HCT116 (cell line): ENCODE data around the gene CRIP3. TPM values are rescaled to one million over a fixed set of nuclear protein-coding genes. Genes with fewer than 3 reads are reported as not detected.

Source experiments
- ATAC-seq: fragments of 200-7000 bp; cut with Tn5 transposase; 2 replicates; pipeline ENCODE4 v1.9.1; 2020; ENCODE audit warnings: mild to moderate bottlenecking, moderate library complexity
- BruUV-seq: library from RNA; stranded (reverse); fragments of 400-500 nt; replicated peaks from 2 replicates; lab custom pipeline; 2021; lab: Mats Ljungman, UMichigan
- CTCF ChIA-PET: fragments of 300-600 bp; sonication (Branson Sonifier 250); formaldehyde crosslinking; loops from one replicate; lab custom pipeline; 2021; ENCODE audit warnings: antibody characterized with exemption; lab: Charles Lee
- POLR2A ChIA-PET: fragments of 300-600, 350-600 bp; sonication (Branson Sonifier 250); formaldehyde crosslinking; loops from one replicate; lab custom pipeline; 2021; ENCODE audit warnings: antibody characterized with exemption; lab: Charles Lee
- RAD21 ChIA-PET, 2 experiments: fragments of 300-600 bp; sonication (Branson Sonifier 250); formaldehyde crosslinking; loops; one replicate each; lab custom pipeline; 2023; ENCODE audit warnings: low total read pairs in 2 of 2; ENCODE audit not compliant: uncharacterized antibody in 2 of 2, unreplicated experiment in 2 of 2, low non-redundant PET in 1 of 2; lab: Charles Lee
- DNase-seq: peaks from one replicate; pipeline ENCODE4 v3.0.0-alpha.2; 2010; ENCODE audit warnings: low read depth, low spot score
- H2AFZ ChIP-seq: fragments of 200-600 bp; shearing (Covaris generic), sonication (generic); 2 replicates; pipeline ENCODE4 v1.6.1; 2017; ENCODE audit warnings: low read depth, mixed run types, mixed read lengths, antibody characterized with exemption, low read length; ENCODE audit not compliant: poor library complexity, severe bottlenecking
- H3K27ac ChIP-seq: 2 replicates; pipeline ENCODE4 v1.5.1; 2012; ENCODE audit warnings: low read depth, low read length
- H3K27me3 ChIP-seq: fragments of 200-600 bp; sonication (generic); 2 replicates; pipeline ENCODE4 v1.6.1; 2016; ENCODE audit warnings: mixed run types, low read length, mixed read lengths; ENCODE audit not compliant: insufficient read depth
- H3K36me3 ChIP-seq, 2 experiments: fragments of 200-500 bp in 1 of 2; fragments of 200-600 bp in 1 of 2; sonication (Bioruptor generic) in 1 of 2; sonication (generic) in 1 of 2; 2 replicates each; pipeline versions ENCODE4 v1.5.1 to v1.6.1; 2014 to 2016; ENCODE audit warnings: low read length in 2 of 2, inconsistent platforms in 1 of 2, mixed read lengths in 1 of 2, mixed run types in 1 of 2; ENCODE audit not compliant: insufficient read depth in 2 of 2, control insufficient read depth in 1 of 2
- H3K4me1 ChIP-seq, 2 experiments: fragments of 200-600 bp in 1 of 2; sonication (generic) in 1 of 2; 2 replicates each; pipeline versions ENCODE4 v1.5.1 to v1.6.1; 2012 to 2017; ENCODE audit warnings: low read length in 2 of 2, inconsistent platforms in 1 of 2, mild to moderate bottlenecking in 1 of 2, mixed read lengths in 1 of 2, mixed run types in 1 of 2, moderate library complexity in 1 of 2; ENCODE audit not compliant: insufficient read depth in 2 of 2, control insufficient read depth in 1 of 2
- H3K4me2 ChIP-seq: fragments of 200-600 bp; sonication (generic); 2 replicates; pipeline ENCODE4 v1.6.1; 2017; ENCODE audit warnings: mixed run types, low read length, mixed read lengths
- H3K4me3 ChIP-seq, 2 experiments: fragments of 200-600 bp in 1 of 2; sonication (generic) in 1 of 2; replicated peaks in 1 of 2; 2 replicates each; pipeline ENCODE4 v1.5.1; 2011 to 2016; ENCODE audit warnings: low read length in 2 of 2, control low read depth in 1 of 2, low read depth in 1 of 2, mild to moderate bottlenecking in 1 of 2, mixed read lengths in 1 of 2, mixed run types in 1 of 2
- H3K79me2 ChIP-seq: fragments of 200-600 bp; sonication (generic); 2 replicates; pipeline ENCODE4 v1.6.1; 2017; ENCODE audit warnings: mild to moderate bottlenecking, mixed run types, low read length, moderate library complexity, mixed read lengths; ENCODE audit not compliant: insufficient read depth
- H3K9ac ChIP-seq: fragments of 200-600 bp; sonication (generic); 2 replicates; pipeline ENCODE4 v1.6.1; 2016; ENCODE audit warnings: low read length, mixed read lengths
- H3K9me2 ChIP-seq: fragments of 200-600 bp; sonication (generic), shearing (Covaris generic); 2 replicates; pipeline ENCODE4 v1.6.1; 2017; ENCODE audit warnings: mixed run types, mild to moderate bottlenecking, moderate library complexity; ENCODE audit not compliant: insufficient read depth
- H3K9me3 ChIP-seq, 2 experiments: fragments of 200-500 bp in 1 of 2; fragments of 200-600 bp in 1 of 2; sonication (Bioruptor generic) in 1 of 2; sonication (generic) in 1 of 2; 2 replicates each; pipeline ENCODE4 v1.6.1; 2014 to 2017; ENCODE audit warnings: low read length in 2 of 2, mixed read lengths in 2 of 2, inconsistent platforms in 1 of 2, low read depth in 1 of 2, mild to moderate bottlenecking in 1 of 2, mixed run types in 1 of 2, moderate library complexity in 1 of 2; ENCODE audit not compliant: control insufficient read depth in 1 of 2, insufficient read depth in 1 of 2
- H4K20me1 ChIP-seq: fragments of 200-600 bp; sonication (generic), shearing (Covaris generic); 2 replicates; pipeline ENCODE4 v1.6.1; 2017; ENCODE audit warnings: mixed run types, mild to moderate bottlenecking, moderate library complexity; ENCODE audit not compliant: insufficient read depth
- CBX3 ChIP-seq: IDR thresholded peaks from 2 replicates; pipeline ENCODE4 v1.6.1; 2012; ENCODE audit warnings: low read depth
- CEBPB ChIP-seq: IDR thresholded peaks from 2 replicates; pipeline ENCODE4 v1.6.1; 2012; ENCODE audit warnings: low read depth
- EZH2phosphoT487 ChIP-seq: fragments of 200-600 bp; IDR thresholded peaks from 2 replicates; pipeline ENCODE4 v1.6.1; 2018; ENCODE audit warnings: antibody characterized with exemption, borderline replicate concordance
- POLR2AphosphoS5 ChIP-seq: IDR thresholded peaks from 2 replicates; pipeline ENCODE4 v1.6.1; 2011; ENCODE audit warnings: mild to moderate bottlenecking, low read depth, low read length, moderate library complexity
- YY1 ChIP-seq: IDR thresholded peaks from 2 replicates; pipeline ENCODE4 v1.6.1; 2011; ENCODE audit warnings: low read length, low read depth, moderate library complexity, mild to moderate bottlenecking; ENCODE audit not compliant: insufficient replicate concordance; ENCODE audit errors: extremely low read depth
- ZNF274 ChIP-seq: fragments of 200-500 bp; sonication (Bioruptor generic); IDR thresholded peaks from 2 replicates; pipeline ENCODE4 v1.6.1; 2014; ENCODE audit warnings: mild to moderate bottlenecking, low read depth, low read length, inconsistent platforms
- intact Hi-C: fragments of 100-400 bp; cut with micrococcal nuclease; formaldehyde crosslinking; loops from 2 replicates; pipeline ENCODE4 v1.10.0; 2022
- total RNA-seq: library from RNA; stranded (reverse); gene quantifications from one replicate; pipeline ENCODE4 v1.2.1, GENCODE V29; 2021; ENCODE audit not compliant: unreplicated experiment
- TF ChIP-seq, protein P1 (sequence below): IDR thresholded peaks from 2 replicates; pipeline ENCODE4 v1.6.1; 2011; ENCODE audit warnings: mild to moderate bottlenecking, low read length, moderate library complexity; ENCODE audit not compliant: insufficient replicate concordance; ENCODE audit errors: extremely low read depth

CRIP3 gene
- total RNA-seq, 1 experiment from 2014 or later = not detected

DNA sequence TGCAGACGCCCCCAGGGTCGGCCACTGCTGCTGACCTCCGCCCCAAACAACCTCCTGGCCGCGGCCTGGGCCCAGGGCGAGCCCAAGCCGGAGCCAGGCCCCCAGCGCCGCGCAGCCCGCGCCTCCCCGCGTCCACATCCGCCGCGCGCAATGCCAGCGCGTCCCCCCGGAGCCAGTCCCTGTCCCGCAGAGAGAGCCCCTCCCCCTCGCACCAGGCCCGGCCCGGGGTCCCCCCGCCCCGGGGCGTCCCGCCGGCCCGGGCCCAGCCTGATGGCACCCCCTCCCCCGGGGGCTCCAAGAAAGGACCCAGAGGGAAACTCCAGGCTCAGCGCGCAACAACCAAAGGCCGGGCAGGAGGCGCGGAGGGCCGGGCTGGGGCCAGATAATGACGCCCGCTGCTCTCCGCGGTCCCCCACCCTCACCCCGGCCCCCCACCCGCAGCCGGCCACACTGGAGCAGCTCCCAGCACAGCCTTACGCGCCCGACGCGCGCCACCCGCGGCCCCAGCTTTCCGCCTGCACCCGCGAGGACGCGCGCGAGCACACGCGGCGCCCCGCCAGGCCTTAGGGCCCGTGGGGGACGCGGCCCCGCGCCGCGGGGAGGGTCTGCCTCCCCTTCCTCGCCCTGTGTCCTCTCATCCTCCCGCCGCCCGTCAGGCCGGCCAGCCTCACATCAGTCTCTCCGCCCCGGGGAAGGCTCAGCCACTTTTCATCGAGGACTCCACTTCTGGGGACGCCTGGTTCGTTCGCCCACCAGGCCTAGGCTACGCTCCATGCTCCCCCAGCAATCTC, 23.4 kb downstream of the CRIP3 start:
- H3K4me1 ChIP-seq = no peaks in the 10 kb centered on the region
- TF ChIP-seq EZH2phosphoT487 (no peak), POLR2AphosphoS5 (no peak), CBX3 (no peak), CEBPB (no peak), ZNF274 (no peak), YY1 (no peak)
- TF ChIP-seq, protein P1, sequence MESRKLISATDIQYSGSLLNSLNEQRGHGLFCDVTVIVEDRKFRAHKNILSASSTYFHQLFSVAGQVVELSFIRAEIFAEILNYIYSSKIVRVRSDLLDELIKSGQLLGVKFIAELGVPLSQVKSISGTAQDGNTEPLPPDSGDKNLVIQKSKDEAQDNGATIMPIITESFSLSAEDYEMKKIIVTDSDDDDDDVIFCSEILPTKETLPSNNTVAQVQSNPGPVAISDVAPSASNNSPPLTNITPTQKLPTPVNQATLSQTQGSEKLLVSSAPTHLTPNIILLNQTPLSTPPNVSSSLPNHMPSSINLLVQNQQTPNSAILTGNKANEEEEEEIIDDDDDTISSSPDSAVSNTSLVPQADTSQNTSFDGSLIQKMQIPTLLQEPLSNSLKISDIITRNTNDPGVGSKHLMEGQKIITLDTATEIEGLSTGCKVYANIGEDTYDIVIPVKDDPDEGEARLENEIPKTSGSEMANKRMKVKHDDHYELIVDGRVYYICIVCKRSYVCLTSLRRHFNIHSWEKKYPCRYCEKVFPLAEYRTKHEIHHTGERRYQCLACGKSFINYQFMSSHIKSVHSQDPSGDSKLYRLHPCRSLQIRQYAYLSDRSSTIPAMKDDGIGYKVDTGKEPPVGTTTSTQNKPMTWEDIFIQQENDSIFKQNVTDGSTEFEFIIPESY = no peak
- no peaks in the 10 kb centered on the region for H3K9me2 ChIP-seq
- no peak overlapping the region for H3K27ac ChIP-seq
- no peaks in the 10 kb centered on the region for H3K79me2 ChIP-seq
- H3K27me3 ChIP-seq = no peaks in the 10 kb centered on the region
- intact Hi-C loops = no loop called here
- no TSS peak for BruUV-seq
- RAD21 ChIA-PET = no interaction called here
- POLR2A ChIA-PET = no interaction called here
- DNase-seq = no peak
- no peaks in the 10 kb centered on the region for H4K20me1 ChIP-seq
- no peaks in the 10 kb centered on the region for H3K36me3 ChIP-seq
- H3K4me3 ChIP-seq = no peak overlapping the region
- H3K4me2 ChIP-seq = no peak overlapping the region
- CTCF ChIA-PET = no interaction called here
- no peak for ATAC-seq
- H2AFZ ChIP-seq = no peak overlapping the region
- H3K9me3 ChIP-seq = no peaks in the 10 kb centered on the region
- H3K9ac ChIP-seq = no peak overlapping the region
